ENCODE data around the gene MAPK12. TPM values are rescaled to one million over a fixed set of nuclear protein-coding genes. Genes with fewer than 3 reads are reported as not detected.
A peak's percentile ranks its signal among the peaks of the same experiment; 100 is the strongest.

Gene MAPK12
- total and polyA plus RNA-seq, 2 donors (not counting 1 experiment from before 2014, with no cell fraction given), result 6.5 to 7.8 TPM

- no peaks in the 10 kb centered on the region for H3K9me3 Mint-ChIP-seq (ENCODE audit: insufficient read depth)
- H4K20me1 ChIP-seq (ENCODE audit: control insufficient read depth, insufficient read depth, low read length, poor library complexity, severe bottlenecking), result no peaks in the 10 kb centered on the region
- H3K4me3 ChIP-seq (ENCODE audit: control extremely low read depth in 1 of 5, extremely low read depth in 1 of 5, insufficient read depth in 1 of 5, low read depth in 2 of 5, low read length in 4 of 5), result peak within 1 kb of the TSS; percentile 7 to 58 (median 45)
- no peak for TF ChIP-seq CTCF (IDR thresholded peaks at IDR 0.05)
- TF ChIP-seq EZH2 (IDR thresholded peaks at IDR 0.05; ENCODE audit: borderline replicate concordance, insufficient read depth, low read depth, low read length, poor library complexity, severe bottlenecking), result no peak
- no peaks in the 10 kb centered on the region for H3K36me3 ChIP-seq (replicated peaks in 1 of 2; ENCODE audit: control extremely low read depth in 1 of 2, control insufficient read depth in 1 of 2, extremely low read depth in 1 of 2, insufficient read depth in 2 of 2, low read length in 1 of 2)
- peak within 1 kb of the TSS; percentile 52 for H3K9ac ChIP-seq (ENCODE audit: low read length)
- DNase-seq (peak; percentile 62), ATAC-seq (ENCODE audit: low read depth) (peak; percentile 42)
- H3K4me2 ChIP-seq (replicated peaks; ENCODE audit: low read depth, low read length, poor library complexity, severe bottlenecking), result peak within 1 kb of the TSS; percentile 95
- under 1% methylated on average over 97 of the region's 105 CpGs for WGBS (ENCODE audit: insufficient coverage)
- H3K27ac ChIP-seq (ENCODE audit: low read length in 2 of 2), result no peak within 1 kb of the TSS
- peaks cover 65 to 75% of the 10 kb centered on the region in 2 donors for H3K4me1 ChIP-seq (ENCODE audit: control insufficient read depth in 2 of 2, insufficient read depth in 2 of 2, low read length in 2 of 2)
- peaks cover 0 to 28% (median 7%) of the 10 kb centered on the region in 4 experiments for H3K27me3 ChIP-seq (replicated peaks in 1 of 4; ENCODE audit: control extremely low read depth in 1 of 4, control insufficient read depth in 3 of 4, insufficient read depth in 4 of 4, low read length in 3 of 4)
- no peaks in the 10 kb centered on the region for H3K79me2 ChIP-seq (ENCODE audit: control insufficient read depth, insufficient read depth, low read length)
- peaks cover 5% of the 10 kb centered on the region for H3K27me3 Mint-ChIP-seq
- POLR2A ChIA-PET, result interaction anchor here (0.6 to 7.5 kb wide), 8 partner anchors 9 to 445 kb away, joined by 3 to 61 read pairs (median 4); no protein-coding TSS in a partner anchor
- CTCF ChIA-PET, result interaction anchor here (0.6 to 2.4 kb wide), 8 partner anchors 8 to 241 kb away, joined by 3 to 8 read pairs (median 3); no protein-coding TSS in a partner anchor
- peak within 1 kb of the TSS; percentile 60 for H2AFZ ChIP-seq (ENCODE audit: insufficient read depth, low read depth, low read length, poor library complexity, severe bottlenecking)
- peaks cover 0 to 6% (median 0%) of the 10 kb centered on the region in 3 donors for H3K9me3 ChIP-seq (ENCODE audit: control extremely low read depth in 1 of 3, control insufficient read depth in 2 of 3, insufficient read depth in 1 of 3, low read length in 2 of 3)
- H3K4me1 Mint-ChIP-seq, result peaks cover 44% of the 10 kb centered on the region
- H3K4me3 Mint-ChIP-seq, result peak within 1 kb of the TSS; percentile 84
- intact Hi-C loops (cut with micrococcal nuclease), result loop anchor here (1.0 kb wide), 2 partner anchors 7 to 15 kb away; no protein-coding TSS in a partner anchor
- peak within 1 kb of the TSS; percentile 87 for H3K27ac Mint-ChIP-seq
Measured at GRCh38 chr22:50306753-50307749, 45.6 kb upstream of the MAPK12 start, which contains the start of gene PLXNB2. TSS of gene PLXNB2 (minus strand) at chr22:50307646. CDS start at chr22:50290584, 17,062 bp downstream.

Data from B cell (primary cell).